ENCODE data around the gene P2RX3. TPM values are rescaled to one million over a fixed set of nuclear protein-coding genes. Genes with fewer than 3 reads are reported as not detected.

Gene P2RX3
- total RNA-seq, 1 experiment from 2014 or later, result not detected

DNA sequence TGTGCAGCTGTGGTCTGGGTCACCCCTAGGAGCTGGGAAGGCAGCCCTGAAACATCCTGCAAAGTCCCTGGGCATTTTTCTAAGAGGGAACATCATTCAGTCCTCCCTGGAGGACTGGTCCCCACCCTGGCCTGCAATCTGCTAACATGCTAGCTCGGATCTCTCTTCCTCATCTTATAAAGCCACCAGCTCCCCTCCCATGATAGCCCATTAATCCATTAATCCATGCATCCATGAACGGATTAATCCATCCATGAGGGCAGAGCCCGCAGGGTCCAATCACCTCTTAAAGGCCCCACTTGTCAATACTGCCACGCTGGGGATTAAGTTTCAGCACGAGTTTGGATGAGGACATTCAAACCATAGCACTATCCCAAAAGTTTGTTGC is 30.7 kb downstream of the P2RX3 start:
- DNase-seq (ENCODE audit: low read depth), result no peak

DNA sequence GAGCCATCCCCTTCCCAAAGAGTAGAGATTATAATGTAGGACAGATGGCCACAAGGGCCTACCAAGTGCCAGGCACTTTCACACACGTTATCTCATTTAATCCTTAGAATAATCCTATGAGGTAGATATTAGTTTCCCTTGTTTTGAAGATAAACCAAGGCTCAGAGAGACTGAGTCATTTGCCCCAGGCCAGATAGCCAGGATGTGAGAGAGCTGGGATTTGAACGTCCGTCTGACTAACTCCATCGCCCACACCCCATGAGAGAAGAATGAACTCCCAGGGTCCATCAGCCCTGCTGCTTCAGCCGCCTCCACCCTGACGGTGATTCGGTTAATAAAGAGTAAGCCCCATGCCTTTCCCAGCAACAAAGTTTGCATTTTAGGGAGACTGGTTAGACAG is 32.1 kb downstream of the P2RX3 start:
- DNase-seq (ENCODE audit: low read depth), result peak; percentile 49

DNA sequence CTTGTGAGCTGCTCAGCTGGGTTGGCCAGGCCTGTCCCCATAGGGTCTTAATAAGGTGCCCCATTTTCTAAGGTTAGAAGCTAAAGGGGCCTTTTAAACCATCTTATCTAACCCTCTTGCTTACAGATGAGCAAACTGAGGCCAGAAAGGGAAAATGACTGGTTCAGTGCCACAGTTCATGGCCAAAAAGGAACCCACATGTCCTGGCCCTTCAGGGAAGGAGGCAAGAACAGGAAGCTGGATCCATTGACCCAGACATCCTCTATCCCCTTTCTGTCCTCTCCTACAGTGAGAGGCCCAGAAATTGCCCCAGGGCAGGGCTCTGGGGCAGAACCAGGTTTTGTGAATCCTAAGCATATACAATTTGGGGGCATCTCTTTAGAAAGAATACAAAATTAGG is 32.8 kb downstream of the P2RX3 start:
- no peak for DNase-seq (ENCODE audit: low read depth)

DNA sequence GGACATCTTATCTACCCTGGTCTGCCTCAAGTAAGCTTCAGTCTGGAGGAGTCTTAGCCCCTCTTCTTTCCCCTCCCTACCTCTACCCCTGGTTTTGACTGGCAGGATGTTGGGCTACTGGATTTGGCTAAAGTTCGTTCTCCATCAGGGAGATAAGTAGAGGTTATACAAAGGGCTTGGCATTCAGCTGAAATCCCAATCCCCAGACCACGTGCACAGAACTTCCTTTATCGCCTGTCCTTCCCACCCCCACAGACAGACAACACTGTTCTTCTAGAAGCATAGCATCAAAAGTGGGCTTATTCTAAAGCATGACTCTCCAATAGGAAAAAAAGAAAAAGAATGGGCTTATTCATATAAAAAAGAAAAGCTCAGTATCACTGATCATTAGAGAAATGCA is 35.0 kb downstream of the P2RX3 start:
- DNase-seq (ENCODE audit: low read depth), result no peak

DNA sequence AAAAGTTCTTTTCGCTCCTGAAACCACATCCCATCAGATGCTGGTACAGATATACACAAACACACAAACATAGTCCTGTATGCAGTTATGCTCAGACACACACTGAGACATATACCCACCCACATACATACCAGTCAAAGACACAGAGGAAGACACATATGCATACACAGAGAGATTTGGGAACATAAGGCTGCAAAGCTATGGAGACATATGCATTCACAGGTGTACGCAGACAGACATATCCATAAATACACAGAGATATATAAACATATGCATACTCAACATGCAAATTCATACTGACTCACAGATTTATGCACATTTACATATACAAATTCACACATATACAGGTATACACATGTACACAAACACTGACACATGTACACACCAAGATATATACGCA is 36.8 kb downstream of the P2RX3 start:
- no peak for DNase-seq (ENCODE audit: low read depth)

DNA sequence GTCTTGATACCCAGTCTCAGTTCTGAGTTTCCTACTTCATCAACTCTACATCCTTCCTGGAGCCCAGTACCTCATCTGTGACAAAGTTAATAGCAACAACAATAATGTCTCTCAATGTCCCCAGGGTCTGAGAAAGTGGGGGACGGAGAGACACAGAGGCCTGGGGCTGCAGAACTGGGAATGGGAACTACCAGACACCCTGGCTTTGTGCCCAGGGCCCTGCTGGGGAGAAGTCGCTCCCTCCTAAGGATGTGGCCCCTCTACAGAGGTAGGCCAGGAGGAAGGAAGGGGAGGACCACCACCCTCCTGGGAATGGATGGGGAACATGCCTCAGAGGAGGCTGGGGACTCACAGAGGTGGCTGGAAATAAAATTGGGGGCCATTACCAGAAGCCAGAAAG is 37.3 kb downstream of the P2RX3 start:
- DNase-seq (ENCODE audit: low read depth), result no peak

DNA sequence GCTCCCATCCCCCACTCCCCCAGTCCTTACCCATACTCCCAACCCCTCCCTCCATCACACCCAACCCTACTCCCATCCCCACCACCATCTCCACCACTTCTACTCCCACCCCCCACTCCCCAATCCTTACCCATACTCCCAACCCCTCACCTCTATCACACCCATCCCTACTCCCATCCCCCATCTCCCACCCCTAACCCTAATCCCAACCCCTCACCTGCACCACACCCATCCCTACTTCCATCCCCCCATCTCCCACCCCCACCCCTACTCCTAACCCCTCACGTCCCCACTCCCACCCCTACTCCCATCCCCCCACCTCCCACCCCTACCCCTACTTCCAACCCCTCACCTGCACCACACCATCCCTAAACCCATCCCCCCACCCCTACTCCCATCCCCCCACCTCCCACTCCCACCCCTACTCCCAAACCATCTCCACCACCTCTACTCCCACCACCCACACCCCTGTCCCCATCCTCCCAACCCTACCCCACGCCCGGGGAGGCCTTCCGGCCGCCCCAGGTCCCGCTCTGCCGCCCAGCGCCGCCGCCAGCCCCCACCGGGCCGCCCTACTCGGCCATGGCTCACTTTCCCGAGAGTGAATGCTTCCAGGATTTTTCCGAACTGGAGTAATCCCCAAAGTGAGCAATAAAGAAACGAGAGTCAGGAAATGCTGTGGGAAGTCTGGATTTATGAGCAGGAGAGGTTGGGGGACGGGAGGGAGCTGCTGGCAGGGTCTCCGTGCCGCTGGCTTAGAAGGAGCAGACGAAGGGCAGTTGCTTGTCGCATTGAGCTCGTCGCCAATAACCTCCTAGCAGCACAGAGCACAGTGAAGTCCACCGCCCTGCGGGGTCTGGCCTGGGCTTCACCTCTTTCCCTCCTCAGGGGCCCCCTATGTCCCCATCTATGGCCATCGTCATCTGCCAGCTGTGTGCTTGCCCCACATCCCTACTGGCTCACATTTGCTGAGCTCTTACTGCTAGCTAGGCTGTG is 38.2 kb downstream of the P2RX3 start:
- DNase-seq (ENCODE audit: low read depth), result no peak

DNA sequence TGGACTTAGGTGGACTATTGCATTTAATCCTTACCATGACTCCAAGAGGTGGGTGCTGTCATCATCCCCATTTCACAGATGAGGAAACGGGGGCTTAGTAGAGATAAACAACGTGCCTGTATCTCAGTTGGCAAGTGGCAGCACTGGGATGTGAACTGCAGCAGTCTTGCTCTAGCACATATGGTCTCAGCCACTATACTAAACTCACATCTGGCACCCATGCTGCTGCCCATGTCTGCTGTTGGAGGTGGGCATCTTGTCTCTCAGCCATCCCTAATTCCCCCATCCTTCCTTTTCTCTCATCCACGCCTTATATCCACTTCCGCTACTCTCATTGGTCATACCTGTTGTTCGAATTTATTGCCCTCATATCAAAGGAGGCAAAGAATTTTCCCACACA is 39.0 kb downstream of the P2RX3 start:
- DNase-seq (ENCODE audit: low read depth), result no peak

DNA sequence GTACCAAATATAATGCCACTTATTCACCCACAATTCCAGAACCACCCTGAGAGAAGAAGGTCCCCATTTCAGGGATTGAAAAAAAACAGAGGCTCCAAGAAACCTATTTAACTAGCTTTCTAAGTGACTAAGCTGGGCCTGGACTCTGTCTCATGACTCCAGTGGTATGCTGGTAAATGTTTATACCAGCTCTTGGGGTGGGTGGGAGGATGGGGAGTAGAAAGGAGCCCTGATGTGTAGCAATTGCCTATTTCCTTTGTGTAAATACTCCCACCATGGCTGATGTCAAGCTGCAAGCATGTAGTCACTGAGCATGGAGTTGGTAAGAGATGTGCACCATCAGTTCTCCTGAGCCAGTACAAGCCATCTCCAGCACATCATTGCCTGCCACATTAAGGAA is 40.0 kb downstream of the P2RX3 start:
- no peak for DNase-seq (ENCODE audit: low read depth)

DNA sequence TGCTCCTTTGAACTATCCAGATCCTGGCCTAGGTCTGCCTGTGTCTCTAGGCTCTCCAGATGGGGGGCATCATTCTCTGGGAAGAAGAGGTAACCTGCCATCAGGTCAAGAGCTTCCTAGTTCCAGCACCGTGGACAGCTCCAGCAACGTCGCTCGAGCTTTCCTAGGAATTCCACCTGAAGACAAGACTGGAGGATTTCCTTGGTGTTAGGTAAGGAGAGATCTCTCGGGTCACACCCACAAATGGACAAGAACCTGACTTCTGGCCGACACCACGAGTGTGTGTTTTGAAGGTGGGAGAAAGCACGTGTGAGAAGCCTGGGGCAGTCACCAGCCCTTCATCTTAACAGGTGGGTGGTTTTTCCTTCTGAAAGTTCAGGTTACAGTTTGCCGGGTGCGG is 41.6 kb downstream of the P2RX3 start:
- no peak for DNase-seq (ENCODE audit: low read depth)

DNA sequence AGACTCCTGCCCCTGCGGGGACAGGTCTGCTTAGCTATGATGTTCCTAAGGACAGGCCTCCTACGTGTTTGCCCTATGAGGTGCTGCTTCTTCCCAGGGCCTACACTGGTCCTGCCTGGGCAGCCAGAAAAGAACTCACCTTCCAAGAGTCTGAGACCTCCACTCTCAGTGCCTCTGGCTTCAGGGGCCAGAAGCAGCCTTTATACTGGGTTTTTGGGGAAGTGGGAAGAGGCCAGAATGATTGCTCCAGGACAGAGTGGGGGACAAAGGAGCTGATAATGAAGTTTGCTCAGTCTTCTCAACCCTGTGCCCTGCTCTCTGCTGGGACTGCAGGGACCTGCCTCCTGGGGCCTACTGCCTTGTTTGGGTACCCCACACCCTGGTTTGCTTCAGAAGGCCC is 42.8 kb downstream of the P2RX3 start, which contains the start of gene PRG3:
PRG3 (minus strand) TSS at position 176 of the 400 bp plus-strand sequence. CDS start 442 bp downstream, outside the sequence.
- DNase-seq (ENCODE audit: low read depth), result no peak

DNA sequence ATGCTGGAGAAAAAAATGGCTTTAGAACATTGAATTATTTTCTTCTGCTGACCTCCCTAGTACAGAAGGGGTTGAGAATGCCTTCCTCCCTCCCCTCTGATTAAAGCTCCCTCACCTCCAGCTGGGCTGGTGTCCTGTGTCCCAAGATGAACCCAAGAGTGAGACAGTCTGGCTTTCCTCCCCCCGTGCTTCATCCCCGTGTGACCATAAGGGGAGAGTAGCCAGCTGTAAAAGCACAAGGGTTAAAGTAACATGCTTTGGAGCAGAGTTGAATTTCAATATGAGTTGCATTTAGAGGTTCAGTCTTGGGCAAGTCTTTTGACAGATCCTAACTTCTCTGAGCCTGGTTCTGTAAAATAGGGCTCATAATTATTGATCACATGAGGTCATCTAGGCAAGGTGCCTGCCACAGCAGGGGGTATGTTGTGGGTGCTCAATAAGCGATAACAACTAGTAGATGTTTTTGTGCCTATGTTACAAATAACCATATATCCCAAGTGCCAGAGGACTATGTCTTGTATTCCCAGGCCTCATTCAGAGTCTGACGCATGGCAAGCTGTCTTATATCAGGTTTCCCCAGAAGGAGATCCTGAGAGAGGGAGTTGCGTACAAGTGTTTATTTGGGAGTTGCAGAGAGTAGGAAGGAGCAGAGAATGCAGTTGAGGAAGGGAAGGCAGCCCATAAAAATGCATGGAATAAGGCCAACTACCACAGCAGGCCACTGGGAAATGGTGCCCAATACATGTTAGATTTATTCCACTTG is 48.2 kb downstream of the P2RX3 start:
- DNase-seq (ENCODE audit: low read depth), result no peak

DNA sequence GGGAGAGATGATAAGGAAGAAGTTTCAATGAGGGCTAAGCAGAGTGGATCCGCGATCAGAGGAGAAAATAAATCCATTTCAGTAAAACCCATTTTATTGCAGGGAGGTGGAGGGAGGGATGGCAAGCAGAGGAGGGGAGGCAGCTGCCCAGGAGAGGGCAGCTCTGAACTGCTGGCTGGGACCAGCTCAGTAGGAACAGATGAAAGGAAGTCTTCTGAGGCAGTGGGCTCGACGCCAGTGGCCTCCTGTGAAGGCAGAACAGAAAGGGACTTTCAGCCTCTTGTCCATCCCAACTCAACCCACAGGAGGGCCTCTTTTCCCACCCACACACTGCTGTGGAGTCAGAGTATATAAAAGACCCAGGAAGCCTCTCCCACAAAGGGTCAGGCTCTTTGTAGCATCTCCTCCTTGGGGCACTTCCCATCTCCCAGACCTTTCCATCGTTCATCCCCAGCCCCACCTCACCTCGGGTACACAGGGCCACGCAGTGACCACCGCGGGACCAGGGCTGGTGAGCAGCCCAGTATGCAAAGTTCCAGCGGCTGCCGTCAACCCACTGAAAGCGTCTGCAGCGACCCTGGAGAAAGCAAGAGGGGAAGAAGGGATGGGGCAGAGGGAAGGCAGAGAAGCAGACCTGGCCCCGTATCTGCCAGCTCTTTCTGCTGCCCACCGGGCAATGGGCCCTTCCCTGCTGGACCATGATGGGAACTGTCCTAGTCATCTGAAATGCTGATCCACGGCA is 49.3 kb downstream of the P2RX3 start:
- peak; percentile 62 for DNase-seq (ENCODE audit: low read depth)

DNA sequence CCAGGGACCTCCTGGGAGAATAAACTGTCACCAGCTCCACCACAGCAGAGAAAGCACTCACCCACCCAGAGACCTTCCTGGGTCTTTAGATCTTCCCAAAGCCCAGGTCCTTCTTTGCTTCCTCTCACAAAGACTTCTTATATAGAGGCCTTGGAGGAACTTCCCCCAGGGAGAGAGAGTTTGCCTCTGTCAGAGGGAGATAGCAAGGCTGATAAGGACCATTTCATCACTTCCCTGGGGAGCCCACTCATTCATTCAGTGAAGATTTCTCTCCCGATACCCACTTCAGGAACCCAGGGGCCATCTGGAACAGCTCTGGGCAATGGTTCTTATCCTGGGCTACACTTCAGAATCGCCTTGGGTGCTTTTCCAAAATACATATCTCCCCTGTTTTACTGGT is 52.4 kb downstream of the P2RX3 start, which contains the start of gene PRG2:
PRG2 (minus strand) TSS at position 116 of the 400 bp plus-strand sequence. CDS start 706 bp downstream, outside the sequence.
- DNase-seq (ENCODE audit: low read depth), result no peak

DNA sequence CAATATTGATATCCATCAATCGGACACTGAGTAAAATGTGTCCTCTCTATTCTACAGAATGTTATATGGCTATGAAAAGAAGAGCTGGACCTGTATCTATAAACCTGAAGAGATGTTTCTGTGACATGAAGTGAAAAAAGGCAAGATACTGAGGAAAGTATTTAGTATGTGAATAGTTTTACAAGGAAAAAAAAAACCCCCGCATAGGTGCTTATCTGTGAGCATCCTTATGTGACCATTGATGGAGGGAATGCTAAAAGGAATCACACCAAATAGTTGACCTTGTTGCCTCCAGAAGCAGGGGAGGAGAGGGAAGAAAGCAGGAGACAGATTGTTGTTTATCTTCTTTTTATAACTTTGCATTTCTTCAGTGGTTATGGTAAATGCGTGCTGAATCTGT is 53.0 kb downstream of the P2RX3 start:
- no peak for DNase-seq (ENCODE audit: low read depth)

DNA sequence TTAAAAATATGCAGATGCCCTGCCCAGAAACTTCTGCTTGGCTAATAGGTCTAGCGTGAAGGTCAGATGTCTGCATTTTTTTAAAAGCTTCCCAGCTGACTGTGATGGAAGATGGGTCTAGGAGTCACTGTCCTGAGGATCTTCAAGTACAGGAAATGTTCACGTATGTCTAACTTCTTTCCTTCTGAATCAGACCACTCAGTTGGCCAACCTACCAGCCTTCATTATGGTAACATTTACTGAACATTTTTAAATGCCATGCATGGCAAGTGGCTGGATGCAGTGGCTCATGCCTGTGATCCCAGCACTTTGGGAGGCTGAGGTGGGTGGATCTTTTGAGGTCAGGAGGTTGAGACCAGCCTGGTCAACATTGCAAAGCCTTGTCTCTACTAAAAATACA is 53.4 kb downstream of the P2RX3 start:
- peak; percentile 41 for DNase-seq (ENCODE audit: low read depth)

DNA sequence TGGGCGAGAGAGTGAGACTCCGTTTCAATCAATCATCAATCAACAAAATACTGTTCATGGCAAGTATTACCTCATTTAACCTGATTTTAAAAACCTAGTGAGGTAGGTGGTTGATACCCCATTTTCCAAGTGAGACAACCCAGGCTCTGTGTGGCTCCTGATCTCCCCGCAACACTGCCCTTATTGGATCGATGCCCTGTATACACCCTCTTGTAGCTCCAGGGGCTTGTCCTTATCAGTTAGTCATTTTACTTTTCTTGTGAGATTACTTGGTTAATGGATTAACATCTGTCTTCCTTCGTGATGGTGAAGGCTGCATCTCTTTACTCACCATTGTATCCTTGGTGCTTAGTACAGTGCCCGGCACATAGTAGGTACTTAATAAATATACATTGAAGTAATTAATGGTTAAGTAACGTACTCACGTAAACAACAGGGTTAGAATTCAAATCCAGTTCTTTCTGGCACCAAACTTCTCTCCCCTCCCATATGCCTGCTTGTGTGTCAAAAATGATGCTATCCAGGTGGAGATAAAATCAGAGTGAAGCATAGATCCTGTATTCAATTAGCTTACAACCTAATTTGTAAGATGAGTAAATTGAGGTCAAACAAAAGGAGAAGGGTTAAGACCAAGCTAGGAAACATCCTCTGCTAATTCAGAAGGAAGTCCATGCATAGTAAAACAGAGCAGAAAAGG is 54.1 kb downstream of the P2RX3 start:
- DNase-seq (ENCODE audit: low read depth), result no peak

DNA sequence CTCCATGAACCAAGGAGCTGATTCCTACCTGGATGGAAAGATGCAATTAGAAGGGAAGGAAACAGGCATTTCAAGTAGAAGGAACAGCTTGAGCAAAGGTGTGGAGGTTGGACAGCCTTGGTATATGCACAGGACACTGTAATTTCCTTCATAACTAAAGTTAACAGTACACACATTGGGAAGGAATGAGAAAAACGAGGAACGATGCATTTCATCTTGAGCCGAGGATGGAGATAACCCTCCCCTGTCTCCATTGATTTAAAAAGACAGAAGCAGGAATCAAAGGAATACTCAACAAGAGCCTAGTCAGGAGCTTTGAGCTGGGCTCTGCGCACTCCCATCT is 54.6 kb downstream of the P2RX3 start:
- no peak for DNase-seq (ENCODE audit: low read depth)

DNA sequence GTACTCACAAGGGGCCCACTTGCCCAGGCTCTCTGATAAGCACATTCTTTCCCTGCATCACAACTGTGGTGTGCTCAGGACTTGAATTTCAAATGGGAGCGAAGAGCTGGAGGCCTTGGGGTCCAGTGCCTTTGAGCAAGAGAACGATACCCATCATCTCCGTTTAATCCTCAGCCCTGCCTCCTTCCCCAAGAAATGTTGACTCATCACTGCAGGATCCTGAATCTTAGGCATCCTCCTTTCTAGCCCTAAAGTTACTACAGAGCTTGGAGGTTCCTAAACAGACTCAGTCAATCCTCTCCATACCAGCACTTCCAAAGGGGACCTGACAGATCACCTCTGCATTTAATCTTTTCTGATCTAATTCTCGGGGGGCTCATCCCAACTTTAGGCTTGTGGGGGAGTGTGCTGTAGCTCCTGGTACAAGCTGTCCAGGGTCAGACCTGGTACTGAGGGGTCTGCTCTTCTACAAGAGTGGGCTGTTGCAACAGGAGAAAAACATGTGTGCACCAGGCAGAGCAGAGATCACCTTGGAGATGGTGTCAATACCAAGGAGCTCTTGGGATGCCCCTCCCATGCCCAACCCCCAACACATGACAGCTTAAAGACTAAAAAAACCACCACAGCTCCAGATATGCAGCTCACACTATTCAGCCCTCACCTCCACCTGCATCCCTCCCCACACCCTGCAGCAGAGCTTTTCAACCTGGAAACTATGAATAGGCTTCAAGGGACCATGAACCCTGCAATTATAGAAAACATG is 56.2 kb downstream of the P2RX3 start:
- DNase-seq (ENCODE audit: low read depth), result no peak

DNA sequence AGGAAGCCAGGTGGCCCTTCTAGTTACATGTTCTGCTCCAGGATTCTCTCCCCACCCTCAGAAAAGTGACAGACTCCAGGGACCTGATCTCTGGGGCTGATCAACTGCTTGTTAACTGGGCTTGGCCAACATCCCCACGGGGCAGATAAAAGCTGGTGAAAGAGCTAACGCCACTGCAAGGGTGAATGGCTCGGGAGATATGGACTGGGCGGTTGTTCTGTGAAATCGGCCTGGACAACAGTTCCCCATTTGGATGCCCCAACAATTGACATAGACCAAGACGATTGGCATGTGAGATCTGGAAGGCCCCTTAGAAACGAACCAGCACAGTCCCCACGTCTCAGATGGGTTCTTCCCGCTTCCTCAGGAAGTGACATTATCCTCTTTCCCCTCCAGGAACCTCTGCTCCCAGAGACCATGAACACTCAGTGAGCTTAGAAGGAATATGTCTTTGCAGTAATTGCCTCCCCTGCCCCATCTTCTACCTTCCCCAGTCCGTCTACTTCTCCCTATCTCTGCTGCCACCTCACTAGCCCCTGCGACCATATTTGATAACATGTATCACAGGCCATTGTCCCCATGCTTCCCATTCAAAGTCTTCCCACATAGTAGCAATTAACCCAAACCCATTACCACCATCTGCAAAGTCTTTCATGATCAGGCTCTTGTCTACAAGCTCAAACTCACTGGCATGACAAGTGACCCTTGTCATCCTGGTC is 57.9 kb downstream of the P2RX3 start:
- DNase-seq (ENCODE audit: low read depth), result no peak

All from HT1080 (cell line).